Measurements from ENCODE around the gene HAUS7. TPM values are rescaled to one million over a fixed set of nuclear protein-coding genes. Genes with fewer than 3 reads are reported as not detected.
A peak's percentile ranks its signal among the peaks of the same experiment; 100 is the strongest.

HAUS7 gene
- total RNA-seq, 2 experiments from 2014 or later, result 42.5 to 47.9 TPM

DNA sequence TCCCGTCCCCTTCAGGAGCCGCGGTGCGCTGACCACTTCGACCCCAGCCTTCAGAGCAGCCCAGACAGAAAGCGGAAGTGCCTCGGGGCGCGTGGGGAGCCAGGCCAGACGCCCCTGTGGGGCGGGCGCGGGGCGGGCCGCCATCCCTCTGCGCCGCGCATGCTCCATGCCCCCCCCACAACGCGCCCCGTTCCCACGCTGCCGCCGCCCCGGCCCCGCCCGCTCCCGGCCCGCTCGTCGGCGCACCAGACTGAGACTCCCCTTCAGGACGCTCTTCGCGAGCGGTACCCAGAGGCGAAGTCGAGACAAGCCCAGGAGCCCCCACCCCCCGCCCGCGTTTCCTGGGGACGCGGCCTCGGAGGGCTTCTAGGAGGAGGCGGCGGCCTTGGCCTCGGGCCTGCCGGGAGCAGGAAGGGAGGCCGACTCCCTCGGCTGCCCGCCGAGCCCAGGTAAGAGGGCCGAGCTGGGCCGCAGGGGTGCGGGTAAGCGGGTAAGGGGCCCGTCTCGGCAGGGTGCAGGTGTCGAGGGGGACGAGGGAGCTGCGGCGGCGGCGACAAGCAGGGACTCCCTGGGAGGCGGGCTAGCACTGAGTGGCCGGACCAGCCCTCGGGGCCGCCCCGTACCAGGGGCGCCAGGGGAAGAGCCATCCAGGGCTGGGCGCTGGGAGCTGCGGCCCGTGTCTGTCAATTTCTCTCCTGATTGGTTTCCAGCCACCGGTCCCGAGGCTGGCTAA is 59.0 kb downstream of the HAUS7 start, which contains the start of gene ZFP92:
Gene ZFP92, plus strand, starts transcription at position 218 of the 733 bp plus-strand sequence. CDS start 6,851 bp downstream, outside the sequence.
- 0 out of 2 replicates have a peak within 1 kb of the TSS, but pooled peaks have one; percentile 26 for H3K4me2 ChIP-seq (ENCODE audit: low read length)
- BruUV-seq (replicated peaks), result no TSS peak
- intact Hi-C loops (cut with micrococcal nuclease; ENCODE audit: unreplicated experiment), result no loop called here
- ChIA-PET POLR2A (no interaction called here), CTCF (ENCODE audit: unreplicated experiment) (no interaction called here)
- H2AFZ ChIP-seq (ENCODE audit: low read length), result no peak within 1 kb of the TSS
- H3K27ac ChIP-seq (ENCODE audit: low read depth, low read length, poor library complexity, severe bottlenecking), result no peak within 1 kb of the TSS
- H3K36me3 ChIP-seq (ENCODE audit: insufficient read depth, low read length), result no peaks in the 10 kb centered on the region
- H3K4me3 ChIP-seq (ENCODE audit: low read depth, low read length, poor library complexity, severe bottlenecking), result peak within 1 kb of the TSS; percentile 16
- TF ChIP-seq, protein P1, sequence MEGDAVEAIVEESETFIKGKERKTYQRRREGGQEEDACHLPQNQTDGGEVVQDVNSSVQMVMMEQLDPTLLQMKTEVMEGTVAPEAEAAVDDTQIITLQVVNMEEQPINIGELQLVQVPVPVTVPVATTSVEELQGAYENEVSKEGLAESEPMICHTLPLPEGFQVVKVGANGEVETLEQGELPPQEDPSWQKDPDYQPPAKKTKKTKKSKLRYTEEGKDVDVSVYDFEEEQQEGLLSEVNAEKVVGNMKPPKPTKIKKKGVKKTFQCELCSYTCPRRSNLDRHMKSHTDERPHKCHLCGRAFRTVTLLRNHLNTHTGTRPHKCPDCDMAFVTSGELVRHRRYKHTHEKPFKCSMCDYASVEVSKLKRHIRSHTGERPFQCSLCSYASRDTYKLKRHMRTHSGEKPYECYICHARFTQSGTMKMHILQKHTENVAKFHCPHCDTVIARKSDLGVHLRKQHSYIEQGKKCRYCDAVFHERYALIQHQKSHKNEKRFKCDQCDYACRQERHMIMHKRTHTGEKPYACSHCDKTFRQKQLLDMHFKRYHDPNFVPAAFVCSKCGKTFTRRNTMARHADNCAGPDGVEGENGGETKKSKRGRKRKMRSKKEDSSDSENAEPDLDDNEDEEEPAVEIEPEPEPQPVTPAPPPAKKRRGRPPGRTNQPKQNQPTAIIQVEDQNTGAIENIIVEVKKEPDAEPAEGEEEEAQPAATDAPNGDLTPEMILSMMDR (conservative IDR thresholded peaks at IDR 0.05; ENCODE audit: low read length), result no peak
- TF ChIP-seq EZH2phosphoT487 (IDR thresholded peaks at IDR 0.05; ENCODE audit: borderline replicate concordance, low read depth, low read length), result no peak
- H3K79me2 ChIP-seq (ENCODE audit: insufficient read depth, low read depth, low read length), result no peaks in the 10 kb centered on the region
- DNase-seq (ENCODE audit: low spot score), result no peak
- H3K9me3 ChIP-seq (ENCODE audit: low read length), result no peaks in the 10 kb centered on the region
- peaks cover 3% of the 10 kb centered on the region for H3K4me1 ChIP-seq (ENCODE audit: insufficient read depth, low read length, poor library complexity, severe bottlenecking)
- no peaks in the 10 kb centered on the region for H4K20me1 ChIP-seq (ENCODE audit: insufficient read depth, low read length)
- H3K9me2 ChIP-seq (ENCODE audit: insufficient read depth, low read length), result no peaks in the 10 kb centered on the region

DNA sequence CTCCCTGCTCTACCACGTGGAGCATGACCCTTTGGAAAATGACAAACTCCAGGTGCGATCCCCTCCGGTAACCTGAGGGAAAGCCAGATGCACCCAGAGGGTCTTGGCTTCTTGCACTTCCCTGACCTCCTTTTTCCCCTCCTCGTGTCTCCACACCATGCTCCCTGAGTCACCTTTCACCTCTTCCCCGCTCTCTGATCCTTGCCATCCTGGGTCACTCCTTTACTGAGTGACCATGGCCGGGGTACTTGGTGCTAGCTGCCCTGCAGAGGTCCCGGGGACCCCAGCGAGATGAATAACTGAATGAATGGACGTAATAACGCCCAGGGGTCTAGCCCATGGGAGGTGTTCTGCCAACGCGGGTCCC is 59.5 kb downstream of the HAUS7 start:
- no TSS peak for BruUV-seq (replicated peaks)
- H3K4me2 ChIP-seq (ENCODE audit: low read length), result no peak overlapping the region

DNA sequence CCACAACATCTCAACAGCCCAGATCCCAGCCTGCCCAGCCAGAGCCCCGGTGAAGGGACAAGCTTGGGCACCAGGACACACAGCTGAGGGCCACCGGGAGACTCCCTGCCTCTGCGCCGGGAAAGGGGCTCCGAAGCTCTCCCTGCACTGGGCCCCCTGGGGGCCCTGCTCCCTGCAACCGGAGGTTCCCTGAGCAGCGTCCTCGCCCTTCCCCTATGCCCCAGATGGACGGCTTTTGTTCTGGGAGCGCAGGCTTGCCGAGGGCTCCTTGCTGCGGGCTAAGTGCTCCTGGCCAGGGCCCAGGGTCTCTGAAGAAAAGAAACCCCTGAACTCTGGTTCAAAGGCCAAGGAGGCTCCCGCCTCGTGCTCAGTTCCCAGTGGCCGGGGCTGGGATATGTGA is 60.0 kb downstream of the HAUS7 start:
- Histone ChIP-seq H3K4me3 (ENCODE audit: low read depth, low read length, poor library complexity, severe bottlenecking) (no peak overlapping the region), H3K9me2 (ENCODE audit: insufficient read depth, low read length) (no peaks in the 10 kb centered on the region), H3K4me1 (ENCODE audit: insufficient read depth, low read length, poor library complexity, severe bottlenecking) (peaks cover 3% of the 10 kb centered on the region), H3K4me2 (ENCODE audit: low read length) (no peak overlapping the region), H3K36me3 (ENCODE audit: insufficient read depth, low read length) (no peaks in the 10 kb centered on the region), H3K27ac (ENCODE audit: low read depth, low read length, poor library complexity, severe bottlenecking) (no peak overlapping the region), H3K9me3 (ENCODE audit: low read length) (no peaks in the 10 kb centered on the region), H4K20me1 (ENCODE audit: insufficient read depth, low read length) (no peaks in the 10 kb centered on the region), H3K79me2 (ENCODE audit: insufficient read depth, low read depth, low read length) (no peaks in the 10 kb centered on the region), H2AFZ (ENCODE audit: low read length) (no peak overlapping the region)
- DNase-seq (ENCODE audit: low spot score), result no peak
- intact Hi-C loops (cut with micrococcal nuclease; ENCODE audit: unreplicated experiment), result no loop called here
- no TSS peak for BruUV-seq (replicated peaks)
- ChIA-PET POLR2A (no interaction called here), CTCF (ENCODE audit: unreplicated experiment) (no interaction called here)
- TF ChIP-seq EZH2phosphoT487 (IDR thresholded peaks at IDR 0.05; ENCODE audit: borderline replicate concordance, low read depth, low read length), result no peak
- TF ChIP-seq, protein P1 (conservative IDR thresholded peaks at IDR 0.05; ENCODE audit: low read length), result no peak

More for the DNA sequence above, 59.5 kb downstream of the HAUS7 start:
- TF ChIP-seq, protein P1 (conservative IDR thresholded peaks at IDR 0.05; ENCODE audit: low read length), result no peak
- TF ChIP-seq EZH2phosphoT487 (IDR thresholded peaks at IDR 0.05; ENCODE audit: borderline replicate concordance, low read depth, low read length), result no peak
- no peak for DNase-seq (ENCODE audit: low spot score)
- H3K9me3 ChIP-seq (ENCODE audit: low read length), result no peaks in the 10 kb centered on the region
- no peaks in the 10 kb centered on the region for H3K9me2 ChIP-seq (ENCODE audit: insufficient read depth, low read length)
- no peaks in the 10 kb centered on the region for H3K36me3 ChIP-seq (ENCODE audit: insufficient read depth, low read length)
- ChIA-PET POLR2A (no interaction called here), CTCF (ENCODE audit: unreplicated experiment) (no interaction called here)
- H3K27ac ChIP-seq (ENCODE audit: low read depth, low read length, poor library complexity, severe bottlenecking), result no peak overlapping the region
- H2AFZ ChIP-seq (ENCODE audit: low read length), result no peak overlapping the region
- H3K79me2 ChIP-seq (ENCODE audit: insufficient read depth, low read depth, low read length), result no peaks in the 10 kb centered on the region
- H3K4me1 ChIP-seq (ENCODE audit: insufficient read depth, low read length, poor library complexity, severe bottlenecking), result peaks cover 3% of the 10 kb centered on the region
- H3K4me3 ChIP-seq (ENCODE audit: low read depth, low read length, poor library complexity, severe bottlenecking), result no peak overlapping the region
- H4K20me1 ChIP-seq (ENCODE audit: insufficient read depth, low read length), result no peaks in the 10 kb centered on the region
- intact Hi-C loops (cut with micrococcal nuclease; ENCODE audit: unreplicated experiment), result no loop called here
